Mesenchymal stem cell (in vitro differentiated cells and primary cell): ENCODE measurements around the gene PDK3.

Experiments
- DNase-seq: peaks from one replicate; pipeline ENCODE4 v3.0.0-alpha.2; 2013
- H2AFZ ChIP-seq: one replicate; pipeline ENCODE4 v1.6.1; 2013; ENCODE audit warnings: low read depth, mild to moderate bottlenecking, control low read depth, inconsistent platforms, low read length, moderate library complexity
- H2AK5ac ChIP-seq: 2 replicates; pipeline ENCODE4 v1.6.1; 2013; ENCODE audit warnings: low read length, moderate library complexity, mild to moderate bottlenecking, inconsistent platforms; ENCODE audit not compliant: severe bottlenecking
- H2BK120ac ChIP-seq: one replicate; pipeline ENCODE4 v1.6.1; 2013; ENCODE audit warnings: low read depth, mild to moderate bottlenecking, inconsistent platforms, low read length, moderate library complexity
- H2BK12ac ChIP-seq, 2 experiments: one replicate each; pipeline ENCODE4 v1.6.1; 2013; ENCODE audit warnings: inconsistent platforms in 2 of 2, low read length in 2 of 2, mild to moderate bottlenecking in 2 of 2, moderate library complexity in 2 of 2, control low read depth in 1 of 2
- H2BK15ac ChIP-seq: one replicate; pipeline ENCODE4 v1.6.1; 2013; ENCODE audit warnings: mild to moderate bottlenecking, low read depth, inconsistent platforms; ENCODE audit not compliant: poor library complexity, severe bottlenecking
- H2BK5ac ChIP-seq: 2 replicates; pipeline ENCODE4 v1.6.1; 2013; ENCODE audit warnings: low read depth, mild to moderate bottlenecking, low read length, control low read depth, inconsistent platforms; ENCODE audit not compliant: poor library complexity, severe bottlenecking
- H3K14ac ChIP-seq, 2 experiments: one replicate each; pipeline ENCODE4 v1.6.1; 2013; ENCODE audit warnings: inconsistent platforms in 2 of 2, low read length in 2 of 2, control low read depth in 1 of 2, mild to moderate bottlenecking in 1 of 2, moderate library complexity in 1 of 2
- H3K18ac ChIP-seq, 2 experiments: one replicate each; pipeline ENCODE4 v1.6.1; 2013; ENCODE audit warnings: inconsistent platforms in 2 of 2, low read length in 2 of 2, control low read depth in 1 of 2, low read depth in 1 of 2, mild to moderate bottlenecking in 1 of 2
- H3K23ac ChIP-seq, 2 experiments: one replicate each; pipeline ENCODE4 v1.6.1; 2013; ENCODE audit warnings: inconsistent platforms in 2 of 2, low read length in 2 of 2, mild to moderate bottlenecking in 2 of 2, moderate library complexity in 2 of 2, control low read depth in 1 of 2
- H3K27ac ChIP-seq: 2 replicates; pipeline ENCODE4 v1.5.1; 2013; ENCODE audit warnings: mild to moderate bottlenecking, moderate library complexity, low read length, control low read depth, inconsistent platforms; ENCODE audit not compliant: poor library complexity, severe bottlenecking
- H3K27me3 ChIP-seq, 2 experiments: 2 replicates each; pipeline versions ENCODE4 v1.6.1 to v1.7.0; 2013; ENCODE audit warnings: low read length in 2 of 2, mild to moderate bottlenecking in 2 of 2, moderate library complexity in 2 of 2, control low read depth in 1 of 2, inconsistent platforms in 1 of 2; ENCODE audit not compliant: control insufficient read depth in 1 of 2, insufficient read depth in 1 of 2
- H3K36me3 ChIP-seq, 2 experiments: 2 replicates each; pipeline versions ENCODE4 v1.6.1 to v1.7.0; 2013; ENCODE audit warnings: low read length in 2 of 2, control low read depth in 1 of 2, inconsistent platforms in 1 of 2, low read depth in 1 of 2, mild to moderate bottlenecking in 1 of 2; ENCODE audit not compliant: insufficient read depth in 2 of 2, control insufficient read depth in 1 of 2
- H3K4ac ChIP-seq, 2 experiments: one replicate each; pipeline ENCODE4 v1.6.1; 2013; ENCODE audit warnings: inconsistent platforms in 2 of 2, low read length in 2 of 2, mild to moderate bottlenecking in 2 of 2, moderate library complexity in 2 of 2, control low read depth in 1 of 2, low read depth in 1 of 2
- H3K4me1 ChIP-seq: 2 replicates; pipeline ENCODE4 v1.6.1; 2013; ENCODE audit warnings: low read depth, low read length, control low read depth; ENCODE audit not compliant: control insufficient read depth, insufficient read depth
- H3K4me2 ChIP-seq: 2 replicates; pipeline ENCODE4 v1.6.1; 2013; ENCODE audit warnings: low read length, mild to moderate bottlenecking, inconsistent platforms; ENCODE audit not compliant: poor library complexity, severe bottlenecking
- H3K4me3 ChIP-seq, 2 experiments: 2 replicates each; pipeline versions ENCODE4 v1.5.1 to v1.7.0; 2013; ENCODE audit warnings: low read length in 2 of 2, mild to moderate bottlenecking in 2 of 2, control low read depth in 1 of 2, low read depth in 1 of 2; ENCODE audit not compliant: insufficient read depth in 1 of 2
- H3K79me1 ChIP-seq: replicated peaks from 2 replicates; pipeline ENCODE4 v1.6.1; 2013; ENCODE audit warnings: mild to moderate bottlenecking, control low read depth, low read length, inconsistent platforms; ENCODE audit not compliant: poor library complexity, severe bottlenecking
- H3K9ac ChIP-seq: 2 replicates; pipeline ENCODE4 v1.7.0; 2013; ENCODE audit warnings: mild to moderate bottlenecking, low read length, moderate library complexity
- H3K9me3 ChIP-seq: 2 replicates; pipeline ENCODE4 v1.7.0; 2013; ENCODE audit warnings: mild to moderate bottlenecking, low read length; ENCODE audit not compliant: control insufficient read depth
- H4K8ac ChIP-seq: one replicate; pipeline ENCODE4 v1.6.1; 2013; ENCODE audit warnings: inconsistent platforms, mild to moderate bottlenecking, low read length, moderate library complexity
- H4K91ac ChIP-seq: one replicate; pipeline ENCODE4 v1.6.1; 2013; ENCODE audit warnings: mild to moderate bottlenecking, low read length, inconsistent platforms
- WGBS: methylation state at CpG from one replicate; pipeline ENCODE4 v1.1.7; 2013; ENCODE audit warnings: mixed read lengths; 5-methylcytosine and 5-hydroxymethylcytosine counted together

PDK3 gene

DNA sequence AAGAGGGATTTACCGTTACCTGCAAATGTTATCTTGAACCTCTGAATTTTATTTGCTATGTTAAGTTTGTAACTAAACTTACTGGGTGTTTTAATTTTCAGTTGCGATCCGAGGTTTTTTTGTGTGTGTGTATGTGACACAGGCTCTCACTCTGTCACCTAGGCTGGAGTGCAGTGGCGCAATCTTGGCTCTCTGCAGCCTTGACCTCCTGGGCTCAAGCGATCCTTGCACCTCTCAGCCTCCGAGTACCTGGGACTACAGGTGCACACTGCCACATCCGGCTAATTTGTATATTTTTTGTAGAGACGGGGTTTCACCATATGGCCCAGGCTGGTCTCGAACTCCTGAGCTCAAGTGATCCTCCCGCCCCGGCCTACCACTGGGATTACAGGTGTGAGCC is 18.5 kb downstream of the PDK3 start:
- WGBS = 98% methylated on average over 8 of the region's 11 CpGs
- Histone ChIP-seq H2AK5ac (no peak overlapping the region), H3K4me3 (no peak overlapping the region), H3K4me2 (no peak overlapping the region), H4K91ac (no peak overlapping the region), H2BK5ac (no peak overlapping the region), H4K8ac (no peak overlapping the region), H2BK12ac (no peak overlapping the region), H3K27ac (no peak overlapping the region), H3K14ac (no peak overlapping the region), H2BK15ac (no peak overlapping the region), H3K9ac (no peak overlapping the region), H2AFZ (no peak overlapping the region), H3K9me3 (no peaks in the 10 kb centered on the region), H3K4me1 (no peaks in the 10 kb centered on the region), H3K4ac (no peak overlapping the region), H3K27me3 (no peaks in the 10 kb centered on the region), H2BK120ac (no peak overlapping the region), H3K23ac (no peak overlapping the region), H3K36me3 (no peaks in the 10 kb centered on the region), H3K79me1 (no peaks in the 10 kb centered on the region), H3K18ac (no peak overlapping the region)
- no peak for DNase-seq

DNA sequence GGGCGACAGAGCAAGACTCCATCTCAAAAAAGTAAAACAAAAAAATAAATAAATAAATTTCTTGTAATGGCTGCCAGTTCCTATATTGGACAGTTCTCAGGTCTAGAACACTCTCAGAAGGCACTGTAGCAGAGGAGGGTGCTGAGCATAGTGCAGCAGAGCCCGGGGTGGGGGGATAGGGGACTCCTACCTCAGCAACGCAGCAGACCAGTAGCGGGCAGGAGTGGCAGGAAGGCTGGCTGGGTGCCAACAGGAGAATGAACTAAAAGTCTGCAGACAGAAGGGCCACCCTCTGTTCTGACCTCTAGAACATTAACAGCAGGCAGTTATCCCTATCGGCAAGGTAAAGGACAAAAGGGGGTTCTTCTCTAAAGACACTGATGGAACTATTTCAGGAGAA is 20.2 kb downstream of the PDK3 start:
- H3K27me3 ChIP-seq = no peaks in the 10 kb centered on the region

DNA sequence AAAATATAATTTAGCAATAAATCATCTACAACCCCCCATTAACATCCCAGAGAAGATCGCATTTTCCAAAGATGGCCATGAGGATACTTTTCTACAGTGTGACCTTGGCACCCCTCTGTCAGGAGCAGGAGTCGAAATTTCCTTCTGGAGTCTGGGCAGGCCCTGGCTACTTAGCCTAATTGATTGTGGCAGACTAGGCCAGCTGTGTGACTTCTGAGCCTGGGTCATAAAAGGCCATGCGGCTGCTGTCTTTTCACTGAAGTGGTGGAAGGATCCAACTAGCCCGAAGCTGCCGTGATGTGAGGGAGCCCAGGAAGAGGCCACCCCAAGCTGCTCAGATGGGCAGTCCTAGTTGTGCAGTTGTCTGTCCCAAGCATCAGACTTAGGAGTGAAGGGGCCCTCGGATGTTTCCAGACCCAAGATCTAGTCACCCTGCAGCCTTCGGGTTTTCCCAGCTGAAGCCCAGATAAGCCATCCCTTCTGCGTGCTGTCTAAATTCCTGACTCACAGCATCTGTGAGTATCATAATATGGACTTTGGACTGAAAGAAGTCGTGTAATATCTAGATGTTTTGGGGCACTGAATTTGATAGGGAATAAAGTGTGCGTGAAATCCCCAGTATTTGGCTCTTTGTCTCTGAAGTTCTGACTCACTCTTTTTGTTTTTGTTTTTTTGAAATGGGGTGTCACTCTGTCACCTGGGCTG is 21.0 kb downstream of the PDK3 start:
- H2AK5ac ChIP-seq = no peak overlapping the region
- no peak overlapping the region for H3K23ac ChIP-seq
- H4K91ac ChIP-seq = no peak overlapping the region
- H4K8ac ChIP-seq = no peak overlapping the region
- H2BK5ac ChIP-seq = no peak overlapping the region
- no peak overlapping the region for H2AFZ ChIP-seq
- H3K18ac ChIP-seq = no peak overlapping the region
- H3K4me2 ChIP-seq = no peak overlapping the region
- no peaks in the 10 kb centered on the region for H3K36me3 ChIP-seq
- no peak overlapping the region for H3K4ac ChIP-seq
- no peak overlapping the region for H2BK12ac ChIP-seq
- H3K14ac ChIP-seq = no peak overlapping the region
- H3K27me3 ChIP-seq = no peaks in the 10 kb centered on the region
- WGBS = 88% methylated on average over 10 of the region's 10 CpGs
- no peak overlapping the region for H3K4me3 ChIP-seq
- no peaks in the 10 kb centered on the region for H3K9me3 ChIP-seq
- H3K4me1 ChIP-seq = no peaks in the 10 kb centered on the region
- no peak overlapping the region for H3K9ac ChIP-seq
- no peak for DNase-seq
- no peaks in the 10 kb centered on the region for H3K79me1 ChIP-seq
- H2BK120ac ChIP-seq = no peak overlapping the region
- H3K27ac ChIP-seq = no peak overlapping the region
- H2BK15ac ChIP-seq = no peak overlapping the region

More for the DNA sequence above, 20.2 kb downstream of the PDK3 start:
- H2BK12ac ChIP-seq = no peak overlapping the region
- WGBS = 67% methylated on average over 3 of the region's 5 CpGs
- H4K91ac ChIP-seq = no peak overlapping the region
- H3K79me1 ChIP-seq = no peaks in the 10 kb centered on the region
- no peaks in the 10 kb centered on the region for H3K9me3 ChIP-seq
- H2BK120ac ChIP-seq = no peak overlapping the region
- no peak overlapping the region for H3K14ac ChIP-seq
- no peak overlapping the region for H3K9ac ChIP-seq
- H2AFZ ChIP-seq = no peak overlapping the region
- no peak for DNase-seq
- H3K18ac ChIP-seq = no peak overlapping the region
- H4K8ac ChIP-seq = no peak overlapping the region
- no peak overlapping the region for H3K4me2 ChIP-seq
- H2BK15ac ChIP-seq = no peak overlapping the region
- no peak overlapping the region for H2BK5ac ChIP-seq
- H2AK5ac ChIP-seq = no peak overlapping the region
- H3K27ac ChIP-seq = no peak overlapping the region
- no peaks in the 10 kb centered on the region for H3K36me3 ChIP-seq
- no peak overlapping the region for H3K23ac ChIP-seq
- H3K4me3 ChIP-seq = no peak overlapping the region
- H3K4me1 ChIP-seq = no peaks in the 10 kb centered on the region
- no peak overlapping the region for H3K4ac ChIP-seq

DNA sequence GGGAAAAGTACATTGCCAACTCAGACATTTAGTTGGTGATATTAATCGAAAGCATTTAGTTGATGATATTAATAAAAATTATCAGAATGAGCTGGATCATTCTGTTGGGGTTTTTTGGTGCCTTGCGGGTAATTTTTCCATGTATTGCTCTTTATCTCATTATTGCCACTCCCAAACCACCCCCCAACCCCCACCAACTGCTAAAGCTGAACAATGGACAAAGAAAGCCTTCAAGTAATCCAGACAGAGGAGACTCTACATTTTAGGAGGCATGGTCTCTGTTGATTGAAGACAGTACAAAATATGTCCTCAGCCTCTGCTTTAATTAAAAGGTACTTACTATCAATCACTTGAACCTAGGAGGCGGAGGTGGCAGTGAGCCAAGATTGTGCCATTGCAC is 22.5 kb downstream of the PDK3 start:
- Histone ChIP-seq H2AK5ac (no peak overlapping the region), H4K91ac (no peak overlapping the region), H2BK15ac (no peak overlapping the region), H2BK120ac (no peak overlapping the region), H3K9ac (no peak overlapping the region), H3K36me3 (no peaks in the 10 kb centered on the region), H2BK5ac (no peak overlapping the region), H3K27ac (no peak overlapping the region), H3K4ac (no peak overlapping the region), H4K8ac (no peak overlapping the region), H3K4me3 (no peak overlapping the region), H2BK12ac (no peak overlapping the region), H3K9me3 (no peaks in the 10 kb centered on the region), H3K18ac (no peak overlapping the region), H3K14ac (no peak overlapping the region), H3K23ac (no peak overlapping the region), H2AFZ (no peak overlapping the region), H3K4me1 (no peaks in the 10 kb centered on the region), H3K27me3 (no peaks in the 10 kb centered on the region), H3K79me1 (no peaks in the 10 kb centered on the region), H3K4me2 (no peak overlapping the region)
- no peak for DNase-seq
- WGBS = 100% methylated on average over 1 of the region's 3 CpGs
